SK-N-SH (cell line): ENCODE measurements around the gene VGLL4. TPM values are rescaled to one million over a fixed set of nuclear protein-coding genes. Genes with fewer than 3 reads are reported as not detected.
A peak's percentile ranks its signal among the peaks of the same experiment; 100 is the strongest.

Experiments
- CTCF ChIA-PET: fragments of 300-600, 350-600 bp; formaldehyde crosslinking; extraction: SDS; loops from one replicate; lab custom pipeline; 2021; lab: Yijun Ruan, JAX
- POLR2A ChIA-PET: fragments of 350-600 bp; sonication (Branson Sonifier 250); formaldehyde crosslinking; extraction: SDS; loops from one replicate; lab custom pipeline; 2020; ENCODE audit warnings: antibody characterized with exemption, inconsistent platforms; lab: Yijun Ruan, JAX
- DNase-seq: peaks from one replicate; pipeline ENCODE4 v3.0.0; 2012
- H2AFZ ChIP-seq: fragments of 200-600 bp; sonication (generic); 2 replicates; pipeline ENCODE4 v1.8.1; 2016; ENCODE audit warnings: antibody characterized with exemption, mild to moderate bottlenecking, low read depth
- H3F3A ChIP-seq: fragments of 200-600 bp; sonication (generic); replicated peaks from 2 replicates; pipeline ENCODE3; 2016; ENCODE audit warnings: antibody characterized with exemption, mild to moderate bottlenecking; ENCODE audit not compliant: insufficient read depth
- H3K27ac ChIP-seq, 2 experiments: fragments of 200-500 bp in 1 of 2; fragments of 200-600 bp in 1 of 2; sonication (Bioruptor generic) in 1 of 2; sonication (generic), shearing (Covaris generic) in 1 of 2; 2 replicates each; pipeline versions ENCODE4 v1.5.1 to v1.6.1; 2014 to 2016; ENCODE audit warnings: low read depth in 2 of 2, inconsistent platforms in 1 of 2, low read length in 1 of 2, mild to moderate bottlenecking in 1 of 2, mixed read lengths in 1 of 2
- H3K27me3 ChIP-seq: fragments of 200-600 bp; sonication (generic), shearing (Covaris generic); 2 replicates; pipeline ENCODE4 v1.6.1; 2016; ENCODE audit warnings: mixed run types; ENCODE audit not compliant: insufficient read depth
- H3K36me3 ChIP-seq, 2 experiments: fragments of 200-500 bp in 1 of 2; fragments of 200-600 bp in 1 of 2; sonication (Bioruptor generic) in 1 of 2; sonication (generic) in 1 of 2; replicated peaks in 1 of 2; 2 replicates each; pipeline versions ENCODE3 to v1.5.1; 2014 to 2016; ENCODE audit warnings: low read length in 1 of 2, mild to moderate bottlenecking in 1 of 2; ENCODE audit not compliant: insufficient read depth in 2 of 2, control insufficient read depth in 1 of 2
- H3K4me1 ChIP-seq, 2 experiments: fragments of 200-500 bp in 1 of 2; fragments of 200-600 bp in 1 of 2; sonication (Bioruptor generic) in 1 of 2; sonication (generic), shearing (Covaris generic) in 1 of 2; 2 replicates each; pipeline versions ENCODE4 v1.5.1 to v1.6.1; 2014 to 2016; ENCODE audit warnings: low read depth in 1 of 2, low read length in 1 of 2, mixed run types in 1 of 2; ENCODE audit not compliant: insufficient read depth in 2 of 2, control insufficient read depth in 1 of 2
- H3K4me2 ChIP-seq: fragments of 200-600 bp; sonication (generic), shearing (Covaris generic); 2 replicates; pipeline ENCODE4 v1.6.1; 2017; ENCODE audit warnings: mixed run types
- H3K4me3 ChIP-seq, 2 experiments: fragments of 200-500 bp in 1 of 2; fragments of 200-600 bp in 1 of 2; sonication (Bioruptor generic) in 1 of 2; sonication (generic), shearing (Covaris generic) in 1 of 2; 2 replicates each; pipeline versions ENCODE4 v1.5.1 to v1.8.1; 2014 to 2016; ENCODE audit warnings: low read depth in 2 of 2, inconsistent platforms in 1 of 2, low read length in 1 of 2, mild to moderate bottlenecking in 1 of 2, mixed read lengths in 1 of 2, moderate library complexity in 1 of 2
- H3K79me2 ChIP-seq: fragments of 200-600 bp; sonication (generic); 2 replicates; pipeline ENCODE4 v1.8.1; 2017; ENCODE audit warnings: mild to moderate bottlenecking; ENCODE audit not compliant: insufficient read depth
- H3K9ac ChIP-seq: fragments of 200-600 bp; sonication (generic); 2 replicates; pipeline ENCODE4 v1.6.1; 2017; ENCODE audit warnings: mixed run types
- H3K9me2 ChIP-seq: fragments of 200-600 bp; sonication (generic); 2 replicates; pipeline ENCODE4 v1.6.1; 2017; ENCODE audit warnings: mixed run types
- H3K9me3 ChIP-seq: fragments of 200-600 bp; sonication (generic); 2 replicates; pipeline ENCODE4 v1.6.1; 2017; ENCODE audit warnings: mixed run types, mild to moderate bottlenecking, moderate library complexity
- H4K20me1 ChIP-seq: fragments of 200-600 bp; sonication (generic); 2 replicates; pipeline ENCODE4 v1.6.1; 2017; ENCODE audit warnings: mild to moderate bottlenecking, mixed run types; ENCODE audit not compliant: insufficient read depth
- CHD2 ChIP-seq: fragments of 150-350 bp; IDR thresholded peaks from 2 replicates; pipeline ENCODE4 v1.6.1; 2018; ENCODE audit warnings: low read length; ENCODE audit not compliant: partially characterized antibody
- CTCF ChIP-seq: fragments of 200-600 bp; sonication (generic); IDR thresholded peaks from 2 replicates; pipeline ENCODE4 v1.6.1; 2017; ENCODE audit warnings: antibody characterized with exemption, mild to moderate bottlenecking, moderate library complexity
- EP300 ChIP-seq, 2 experiments: IDR thresholded peaks; 2 replicates each; pipeline versions ENCODE4 v1.4.0 to v1.6.1; 2012; ENCODE audit warnings: borderline replicate concordance in 1 of 2, low read depth in 1 of 2, low read length in 1 of 2
- EZH2phosphoT487 ChIP-seq: fragments of 200-600 bp; sonication (generic); IDR thresholded peaks from 2 replicates; pipeline ENCODE4 v1.6.1; 2017; ENCODE audit warnings: low read depth, mixed run types, mild to moderate bottlenecking, antibody characterized with exemption, moderate library complexity, borderline replicate concordance
- FOSL2 ChIP-seq: IDR thresholded peaks from 2 replicates; pipeline ENCODE4 v1.4.0; 2012; ENCODE audit warnings: low read depth, mild to moderate bottlenecking, moderate library complexity, borderline replicate concordance
- FOXM1 ChIP-seq: IDR thresholded peaks from 2 replicates; pipeline ENCODE4 v1.4.0; 2012; ENCODE audit warnings: low read depth, mild to moderate bottlenecking
- GATA2 ChIP-seq: sonication (generic); formaldehyde crosslinking; IDR thresholded peaks from 2 replicates; pipeline ENCODE4 v1.5.0; 2020; ENCODE audit warnings: mild to moderate bottlenecking, missing genetic modification reagents
- MXI1 ChIP-seq: IDR thresholded peaks from 2 replicates; pipeline ENCODE4 v1.6.1; 2012; ENCODE audit warnings: mild to moderate bottlenecking, low read depth, low read length, improper control_type of control experiment
- NFIC ChIP-seq: IDR thresholded peaks from 2 replicates; pipeline ENCODE4 v1.4.0; 2012; ENCODE audit warnings: borderline replicate concordance
- NRF1 ChIP-seq: IDR thresholded peaks from 2 replicates; pipeline ENCODE4 v1.6.1; 2012; ENCODE audit warnings: low read depth, mild to moderate bottlenecking, low read length
- PBX3 ChIP-seq: IDR thresholded peaks from 2 replicates; pipeline ENCODE4; 2012
- POLR2AphosphoS5 ChIP-seq: IDR thresholded peaks from 2 replicates; pipeline ENCODE4 v1.6.1; 2012; ENCODE audit warnings: low read depth, low read length
- RFX5 ChIP-seq: IDR thresholded peaks from 2 replicates; pipeline ENCODE4 v1.6.1; 2012; ENCODE audit warnings: mild to moderate bottlenecking, improper control_type of control experiment, low read length
- RXRA ChIP-seq: IDR thresholded peaks from 2 replicates; pipeline ENCODE4 v1.4.0; 2012; ENCODE audit warnings: low read depth, mild to moderate bottlenecking, borderline replicate concordance
- SMC3 ChIP-seq: IDR thresholded peaks from 2 replicates; pipeline ENCODE4 v1.6.1; 2012; ENCODE audit warnings: low read depth, low read length, improper control_type of control experiment
- TCF12 ChIP-seq: IDR thresholded peaks from 2 replicates; pipeline ENCODE4 v1.4.0; 2012
- TEAD4 ChIP-seq: IDR thresholded peaks from 2 replicates; pipeline ENCODE4 v1.4.0; 2012; ENCODE audit warnings: mild to moderate bottlenecking, borderline replicate concordance; ENCODE audit not compliant: insufficient read depth
- YY1 ChIP-seq: IDR thresholded peaks from 2 replicates; pipeline ENCODE4 v1.4.0; 2012; ENCODE audit warnings: low read depth, mild to moderate bottlenecking
- ZBTB33 ChIP-seq: IDR thresholded peaks from 2 replicates; pipeline ENCODE4 v1.4.0; 2012; ENCODE audit warnings: low read depth, borderline replicate concordance
- WGBS: methylation state at CpG from one replicate; pipeline ENCODE4 v1.1.6; 2017; ENCODE audit warnings: low lambda C conversion rate; 5-methylcytosine and 5-hydroxymethylcytosine counted together
- polyA plus RNA-seq, 3 experiments: library from polyadenylated mRNA; depleted of rRNA; stranded (reverse); fragments of >200 nt; gene quantifications; 2 replicates each; pipeline ENCODE4 v1.2.3, GENCODE V29; 2012
- TF ChIP-seq, protein P1 (sequence below): fragments of 150-350 bp; IDR thresholded peaks from 2 replicates; pipeline ENCODE4 v1.6.1; 2016; ENCODE audit warnings: mild to moderate bottlenecking, low read depth, low read length
- TF ChIP-seq, protein P2 (sequence below): IDR thresholded peaks from 2 replicates; pipeline ENCODE4 v1.6.1; 2012; ENCODE audit warnings: mild to moderate bottlenecking, low read depth, low read length, moderate library complexity
- TF ChIP-seq, protein P3 (sequence below): IDR thresholded peaks from 2 replicates; pipeline ENCODE4 v1.4.0; 2012; ENCODE audit warnings: low read depth

The VGLL4 gene
- polyA plus RNA-seq, 1 of the 3 experiments (the other 2 are of a cell fraction) = 48.9 TPM

- H3K9me3 ChIP-seq = no peaks in the 10 kb centered on the region
- peaks cover 6 to 42% of the 10 kb centered on the region in 2 experiments; a peak in 3 of 4 replicates for H3K4me1 ChIP-seq
- DNase-seq = no peak
- H3K27ac ChIP-seq = peak overlapping the region; percentile 76 to 86
- no peak overlapping the region for H3K9ac ChIP-seq
- H3K27me3 ChIP-seq = no peaks in the 10 kb centered on the region
- peaks cover 22 to 27% of the 10 kb centered on the region in 2 experiments for H3K36me3 ChIP-seq
- peaks cover 65% of the 10 kb centered on the region for H4K20me1 ChIP-seq
- H2AFZ ChIP-seq = no peak overlapping the region
- H3K4me2 ChIP-seq = peak overlapping the region; percentile 66
- no peaks in the 10 kb centered on the region for H3K9me2 ChIP-seq
- ChIA-PET CTCF (no interaction called here), POLR2A (no interaction called here)
- H3K4me3 ChIP-seq = no peak overlapping the region
- H3F3A ChIP-seq = peaks cover 39% of the 10 kb centered on the region
- peaks cover 80% of the 10 kb centered on the region for H3K79me2 ChIP-seq
- 41% methylated on average over 16 of the region's 18 CpGs for WGBS
- peak; percentile 73; the same call in 1 of the 2 replicates for TF ChIP-seq NFIC
- TF ChIP-seq GATA2 (CRISPR knock-in tag) = no peak
- TF ChIP-seq PBX3 = peak; percentile 99
- TF ChIP-seq TCF12 = peak; percentile 96
- no peak for TF ChIP-seq CHD2
- peak; percentile 88 for TF ChIP-seq RXRA
- TF ChIP-seq EZH2phosphoT487 = no peak
- 0 out of 2 replicates have a peak, but pooled peaks have one; percentile 49 for TF ChIP-seq YY1
- peak; percentile 88 for TF ChIP-seq POLR2AphosphoS5
- TF ChIP-seq SMC3 = no peak
- TF ChIP-seq NRF1 = no peak
- 0 out of 2 replicates have a peak, but pooled peaks have one; percentile 12 for TF ChIP-seq CTCF
- TF ChIP-seq, protein P1, sequence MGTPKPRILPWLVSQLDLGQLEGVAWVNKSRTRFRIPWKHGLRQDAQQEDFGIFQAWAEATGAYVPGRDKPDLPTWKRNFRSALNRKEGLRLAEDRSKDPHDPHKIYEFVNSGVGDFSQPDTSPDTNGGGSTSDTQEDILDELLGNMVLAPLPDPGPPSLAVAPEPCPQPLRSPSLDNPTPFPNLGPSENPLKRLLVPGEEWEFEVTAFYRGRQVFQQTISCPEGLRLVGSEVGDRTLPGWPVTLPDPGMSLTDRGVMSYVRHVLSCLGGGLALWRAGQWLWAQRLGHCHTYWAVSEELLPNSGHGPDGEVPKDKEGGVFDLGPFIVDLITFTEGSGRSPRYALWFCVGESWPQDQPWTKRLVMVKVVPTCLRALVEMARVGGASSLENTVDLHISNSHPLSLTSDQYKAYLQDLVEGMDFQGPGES = no peak
- peak; percentile 56 to 93; a peak in 3 of 4 replicates for TF ChIP-seq EP300 (IDR thresholded peaks at IDR 0.05; ENCODE audit: borderline replicate concordance in 1 of 2, low read depth in 1 of 2, low read length in 1 of 2)
- TF ChIP-seq RFX5 = no peak
- TF ChIP-seq, protein P2, sequence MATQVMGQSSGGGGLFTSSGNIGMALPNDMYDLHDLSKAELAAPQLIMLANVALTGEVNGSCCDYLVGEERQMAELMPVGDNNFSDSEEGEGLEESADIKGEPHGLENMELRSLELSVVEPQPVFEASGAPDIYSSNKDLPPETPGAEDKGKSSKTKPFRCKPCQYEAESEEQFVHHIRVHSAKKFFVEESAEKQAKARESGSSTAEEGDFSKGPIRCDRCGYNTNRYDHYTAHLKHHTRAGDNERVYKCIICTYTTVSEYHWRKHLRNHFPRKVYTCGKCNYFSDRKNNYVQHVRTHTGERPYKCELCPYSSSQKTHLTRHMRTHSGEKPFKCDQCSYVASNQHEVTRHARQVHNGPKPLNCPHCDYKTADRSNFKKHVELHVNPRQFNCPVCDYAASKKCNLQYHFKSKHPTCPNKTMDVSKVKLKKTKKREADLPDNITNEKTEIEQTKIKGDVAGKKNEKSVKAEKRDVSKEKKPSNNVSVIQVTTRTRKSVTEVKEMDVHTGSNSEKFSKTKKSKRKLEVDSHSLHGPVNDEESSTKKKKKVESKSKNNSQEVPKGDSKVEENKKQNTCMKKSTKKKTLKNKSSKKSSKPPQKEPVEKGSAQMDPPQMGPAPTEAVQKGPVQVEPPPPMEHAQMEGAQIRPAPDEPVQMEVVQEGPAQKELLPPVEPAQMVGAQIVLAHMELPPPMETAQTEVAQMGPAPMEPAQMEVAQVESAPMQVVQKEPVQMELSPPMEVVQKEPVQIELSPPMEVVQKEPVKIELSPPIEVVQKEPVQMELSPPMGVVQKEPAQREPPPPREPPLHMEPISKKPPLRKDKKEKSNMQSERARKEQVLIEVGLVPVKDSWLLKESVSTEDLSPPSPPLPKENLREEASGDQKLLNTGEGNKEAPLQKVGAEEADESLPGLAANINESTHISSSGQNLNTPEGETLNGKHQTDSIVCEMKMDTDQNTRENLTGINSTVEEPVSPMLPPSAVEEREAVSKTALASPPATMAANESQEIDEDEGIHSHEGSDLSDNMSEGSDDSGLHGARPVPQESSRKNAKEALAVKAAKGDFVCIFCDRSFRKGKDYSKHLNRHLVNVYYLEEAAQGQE = peak; percentile 53; the same call in 1 of the 2 replicates
- TF ChIP-seq TEAD4 = peak; percentile 99
- TF ChIP-seq ZBTB33 = peak; percentile 85; the same call in 1 of the 2 replicates
- TF ChIP-seq, protein P3, sequence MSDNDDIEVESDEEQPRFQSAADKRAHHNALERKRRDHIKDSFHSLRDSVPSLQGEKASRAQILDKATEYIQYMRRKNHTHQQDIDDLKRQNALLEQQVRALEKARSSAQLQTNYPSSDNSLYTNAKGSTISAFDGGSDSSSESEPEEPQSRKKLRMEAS = peak; percentile 90
- peak; percentile 97 for TF ChIP-seq FOSL2
- no peak for TF ChIP-seq MXI1
- TF ChIP-seq FOXM1 = peak; percentile 75; the same call in 1 of the 2 replicates
Observed at GRCh38 chr3:11600501-11601282, 43.0 kb downstream of the VGLL4 start.
